Body of pancreas (tissue), 4 donors: Measurements from ENCODE around the gene DOCK2. TPM values are rescaled to one million over a fixed set of nuclear protein-coding genes. Genes with fewer than 3 reads are reported as not detected.

Experiments
- ATAC-seq: fragments of 150-250 bp; one replicate; pipeline ENCODE4 v1.9.1; 2016
- DNase-seq, 4 donors: peaks; one replicate each; pipeline ENCODE4 v3.0.0-alpha.2; 2019
- H3K27ac ChIP-seq, 4 donors: fragments of 200-600 bp; sonication (generic); 1 replicate in 3 of 4; 2 replicates in 1 of 4; pipeline versions ENCODE4 v1.5.1 to v1.6.1; 2016 to 2019; ENCODE audit warnings: mild to moderate bottlenecking in 1 of 4, mixed read lengths in 1 of 4, moderate library complexity in 1 of 4
- H3K27me3 ChIP-seq, 2 donors: fragments of 200-600 bp; sonication (generic); one replicate each; pipeline ENCODE4 v1.6.0; 2016; ENCODE audit warnings: mild to moderate bottlenecking in 1 of 2
- H3K36me3 ChIP-seq, 2 donors: fragments of 200-600 bp; sonication (generic); replicated peaks in 1 of 2; 2 replicates each; pipeline ENCODE4 v1.5.1; 2016; ENCODE audit warnings: low read depth in 2 of 2; ENCODE audit not compliant: insufficient read depth in 1 of 2
- H3K4me1 ChIP-seq: fragments of 200-600 bp; sonication (generic); one replicate; pipeline ENCODE4 v1.6.0; 2016
- H3K4me3 ChIP-seq, 2 donors: fragments of 200-600 bp; sonication (generic); 1 replicate in 1 of 2; 2 replicates in 1 of 2; pipeline ENCODE4 v1.5.1; 2016 to 2019
- H3K9me3 ChIP-seq, 3 donors: fragments of 200-600 bp; sonication (generic); 1 replicate in 2 of 3; 2 replicates in 1 of 3; pipeline ENCODE4 v1.5.1; 2016
- CTCF ChIP-seq, 7 experiments: fragments of 450-650 bp in 4 of 7; fragments of 200-600 bp in 3 of 7; sonication (generic) in 3 of 7; IDR thresholded peaks; one replicate each; pipeline ENCODE4 v1.5.1; 2016 to 2019; ENCODE audit warnings: antibody characterized with exemption in 7 of 7
- POLR2A ChIP-seq, 3 donors: fragments of 450-650 bp; IDR thresholded peaks; one replicate each; pipeline ENCODE4 v1.6.1; 2016; ENCODE audit warnings: antibody characterized with exemption in 3 of 3, mild to moderate bottlenecking in 2 of 3
- WGBS, 2 donors: methylation state at CpG; one replicate each; pipeline ENCODE4 v1.1.5; 2017; 5-methylcytosine and 5-hydroxymethylcytosine counted together
- intact Hi-C: fragments of 100-400 bp; cut with DNase I; formaldehyde crosslinking; loops from one replicate; pipeline ENCODE4 v1.15.1; 2023
- total RNA-seq, 2 donors: library from RNA; depleted of rRNA; stranded (reverse); fragments of >200 nt; gene quantifications; one replicate each; pipeline ENCODE4 v1.1.0, GENCODE V29; 2016

Gene DOCK2
- 1 to 10 TPM; 3.1 to 7.6 TPM for total RNA-seq

GRCh38 chr5:169637085-169637548, at the start of gene DOCK2:
Gene DOCK2 (plus strand): TSS chr5:169637275. CDS start chr5:169637327, 52 bp downstream.
- Histone ChIP-seq H3K27me3 (peaks cover 0 to 10% of the 10 kb centered on the region in 2 donors), H3K4me1 (peaks cover 9% of the 10 kb centered on the region), H3K4me3 (no peak within 1 kb of the TSS), H3K9me3 (no peaks in the 10 kb centered on the region), H3K27ac (peak within 1 kb of the TSS in 1 of 4 donors; percentile 39), H3K36me3 (no peaks in the 10 kb centered on the region)
- ATAC-seq (no peak), DNase-seq (peak in 2 of 4 donors; percentile 20 to 43)
- WGBS, 2 donors = 1 to 3% methylated on average over 17 to 38 of the region's 42 CpGs
- intact Hi-C loops = no loop called here
- TF ChIP-seq POLR2A (IDR thresholded peaks at IDR 0.05) (no peak), CTCF (IDR thresholded peaks at IDR 0.05) (no peak)

DNA sequence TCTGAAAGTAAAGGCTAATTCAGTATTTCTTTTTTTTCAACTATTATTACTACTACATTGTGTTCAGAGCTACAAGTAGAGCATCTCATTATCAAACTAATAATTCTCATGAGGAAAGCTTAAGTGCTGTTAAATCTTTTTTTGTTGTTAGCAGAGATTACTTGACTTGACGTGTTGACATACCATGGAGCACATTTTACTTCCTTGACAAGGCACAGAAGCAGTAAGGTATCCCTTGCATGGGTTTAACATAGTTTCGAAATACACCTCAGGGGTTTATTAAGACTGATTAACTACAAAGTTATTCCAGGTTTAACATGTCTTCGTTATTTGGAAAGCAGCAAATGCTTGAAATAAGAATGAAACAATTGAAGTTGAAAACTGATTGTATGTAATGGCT, 46.5 kb upstream of the DOCK2 start:
- no peaks in the 10 kb centered on the region for H3K4me1 ChIP-seq
- TF ChIP-seq POLR2A (IDR thresholded peaks at IDR 0.05) (no peak), CTCF (IDR thresholded peaks at IDR 0.05) (no peak)
- no peak overlapping the region for H3K27ac ChIP-seq
- intact Hi-C loops = no loop called here
- no peak overlapping the region for H3K4me3 ChIP-seq
- no peaks in the 10 kb centered on the region for H3K9me3 ChIP-seq
- 92 to 94% methylated on average over 3 of the region's 3 CpGs for WGBS, 2 donors
- H3K36me3 ChIP-seq = peaks cover 0 to 5% of the 10 kb centered on the region in 2 donors
- no peaks in the 10 kb centered on the region for H3K27me3 ChIP-seq
- DNase-seq (no peak), ATAC-seq (no peak)

- Histone ChIP-seq H3K4me1 (no peaks in the 10 kb centered on the region), H3K36me3 (peaks cover 0 to 5% of the 10 kb centered on the region in 2 donors), H3K9me3 (no peaks in the 10 kb centered on the region), H3K27ac (no peak overlapping the region), H3K27me3 (no peaks in the 10 kb centered on the region), H3K4me3 (no peak overlapping the region)
- TF ChIP-seq CTCF (IDR thresholded peaks at IDR 0.05) = no peak
- TF ChIP-seq POLR2A (IDR thresholded peaks at IDR 0.05) = no peak
- intact Hi-C loops = no loop called here
- DNase-seq (no peak), ATAC-seq (no peak)
- 0% methylated on average over 1 of the region's 1 CpG for WGBS, 2 donors
Measured at GRCh38 chr5:169591636-169592035, 45.4 kb upstream of the DOCK2 start.

- Histone ChIP-seq H3K36me3 (peaks cover 0 to 5% of the 10 kb centered on the region in 2 donors), H3K27ac (no peak overlapping the region), H3K4me1 (no peaks in the 10 kb centered on the region), H3K4me3 (no peak overlapping the region), H3K9me3 (no peaks in the 10 kb centered on the region), H3K27me3 (no peaks in the 10 kb centered on the region)
- TF ChIP-seq POLR2A (IDR thresholded peaks at IDR 0.05) (no peak), CTCF (IDR thresholded peaks at IDR 0.05) (no peak)
- 97 to 98% methylated on average over 6 of the region's 6 CpGs for WGBS, 2 donors
- intact Hi-C loops = no loop called here
- ATAC-seq (no peak), DNase-seq (no peak)
Measured at GRCh38 chr5:169592937-169593650, 44.0 kb upstream of the DOCK2 start.
